ENCODE results near the gene DEPDC1B.
"Not testable (repeated sequence)": the region's sequence is repeated elsewhere in the genome, so short reads cannot be mapped to it uniquely, and the experiment has no call there.

The DEPDC1B gene

DNA sequence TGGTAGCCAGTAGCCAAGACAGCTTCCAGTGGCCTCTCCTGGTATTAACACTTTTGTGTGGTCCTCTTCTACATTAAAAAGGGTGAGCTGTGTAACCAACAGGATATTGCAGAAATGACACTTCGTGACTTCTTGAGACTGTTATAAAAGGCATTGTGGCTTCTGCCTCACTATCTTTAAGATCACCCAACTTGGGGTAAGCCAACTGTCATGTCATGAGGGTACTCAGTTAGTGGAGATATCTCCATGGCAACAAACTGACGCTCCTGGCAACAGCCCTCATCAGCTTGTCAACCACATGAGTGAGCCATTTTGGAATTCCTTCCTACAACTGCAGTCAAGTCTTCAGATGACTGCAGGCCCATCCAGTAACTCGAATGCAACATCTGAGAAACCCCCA lies 121.7 kb downstream of the DEPDC1B start:
- no peak for DNase-seq

DNA sequence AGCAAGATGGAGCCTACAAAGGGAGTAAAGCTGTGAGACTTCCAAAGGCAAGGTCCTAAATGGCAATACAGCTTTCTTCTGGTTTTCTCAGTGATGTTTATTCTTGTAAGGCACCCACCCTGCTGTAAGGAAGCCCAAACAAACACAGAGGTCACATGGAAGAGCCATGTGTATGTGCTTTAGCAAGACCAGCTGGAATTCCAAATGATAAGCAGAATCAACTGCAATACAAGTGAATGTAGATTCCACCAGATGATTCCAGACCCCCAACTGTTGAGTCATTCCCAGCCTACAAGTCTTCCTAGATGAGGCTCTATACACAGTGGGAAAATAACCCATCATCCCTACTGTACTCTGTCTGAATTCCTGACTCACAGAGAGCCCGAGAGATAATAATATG lies 122.8 kb downstream of the DEPDC1B start:
- DNase-seq, result no peak

DNA sequence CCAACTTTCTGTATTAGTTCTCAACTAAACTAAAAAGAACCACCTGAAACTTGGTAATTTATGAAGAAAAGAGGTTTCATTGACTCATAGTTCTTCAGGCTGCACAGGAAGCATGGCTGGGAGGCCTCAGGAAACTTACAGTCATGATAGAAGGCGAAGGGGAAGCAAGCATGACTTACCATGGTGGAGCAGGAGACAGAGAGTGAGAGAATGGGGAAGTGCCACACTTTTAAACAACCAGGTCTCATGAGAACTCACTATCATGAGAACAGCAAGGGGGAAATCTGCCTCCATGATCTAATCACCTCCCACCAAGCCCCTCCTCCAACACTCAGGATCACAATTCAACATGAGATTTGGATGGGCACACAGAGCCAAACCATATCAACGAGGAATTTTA lies 123.5 kb downstream of the DEPDC1B start:
- DNase-seq, result no peak

DNA sequence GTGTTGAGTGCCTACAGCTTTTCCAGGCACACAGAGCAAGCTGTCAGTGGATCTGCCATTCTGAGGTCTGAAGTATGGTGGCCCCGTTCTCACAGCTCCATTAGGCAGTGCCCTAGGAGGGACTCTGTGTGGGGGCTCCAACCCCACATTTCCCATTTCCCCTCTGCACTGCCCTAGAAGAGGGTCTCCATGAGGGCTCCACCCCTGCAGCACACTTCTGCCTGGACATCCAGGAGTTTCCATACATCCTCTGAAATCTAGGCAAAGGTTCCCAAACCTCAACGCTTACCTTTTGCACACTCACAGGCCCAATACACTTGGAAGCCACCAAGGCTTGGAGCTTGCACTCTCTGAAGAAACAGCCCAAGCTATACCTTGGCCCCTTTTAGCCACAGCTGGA lies 131.3 kb downstream of the DEPDC1B start:
- no peak for DNase-seq

DNA sequence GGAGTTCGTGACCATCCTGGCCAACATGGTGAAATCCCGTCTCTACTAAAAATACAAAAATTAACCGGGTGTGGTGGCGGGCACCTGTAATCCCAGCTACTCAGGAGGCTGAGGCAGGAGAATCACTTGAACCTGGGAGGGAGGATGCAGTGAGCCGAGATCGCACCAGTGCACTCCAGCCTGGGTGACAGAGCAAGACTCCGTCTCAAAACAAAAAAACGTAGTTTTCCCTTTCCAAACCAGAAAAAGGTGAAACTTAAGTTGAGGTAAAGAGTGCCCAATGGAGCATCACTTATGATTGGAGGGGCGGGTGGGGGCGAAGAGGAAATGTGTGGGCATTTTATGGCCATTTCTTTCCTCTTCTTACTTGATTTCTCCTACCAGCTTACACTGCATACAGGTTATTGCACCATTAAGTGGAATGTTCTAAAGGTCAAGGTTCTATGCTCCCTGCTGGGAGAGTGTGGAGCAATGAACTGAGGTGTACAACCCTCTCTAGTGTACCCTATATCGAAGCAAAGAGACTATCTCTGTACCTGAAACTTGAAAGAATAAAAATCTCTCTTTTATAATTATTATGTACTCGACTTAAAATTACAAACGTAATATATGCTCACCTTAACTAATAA lies 136.2 kb downstream of the DEPDC1B start:
- no peak for DNase-seq

DNA sequence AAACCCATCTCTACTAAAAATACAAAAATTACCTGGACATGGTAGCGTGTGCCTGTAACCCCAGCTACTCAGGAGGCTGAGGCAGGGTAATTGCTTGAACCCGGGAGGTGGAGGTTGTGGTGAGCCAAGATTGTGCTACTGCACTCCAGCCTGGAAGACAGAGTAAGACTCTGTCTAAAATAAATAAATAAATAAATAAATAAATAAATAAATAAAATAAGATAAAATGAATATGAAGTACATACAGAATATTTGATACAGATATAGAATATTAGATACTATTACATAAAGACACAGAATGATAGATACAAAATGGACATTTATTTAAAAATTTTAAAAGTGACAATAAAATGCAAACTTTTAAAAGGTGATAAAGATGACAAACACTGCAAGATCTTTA lies 146.7 kb downstream of the DEPDC1B start:
- DNase-seq, result not testable (repeated sequence)

DNA sequence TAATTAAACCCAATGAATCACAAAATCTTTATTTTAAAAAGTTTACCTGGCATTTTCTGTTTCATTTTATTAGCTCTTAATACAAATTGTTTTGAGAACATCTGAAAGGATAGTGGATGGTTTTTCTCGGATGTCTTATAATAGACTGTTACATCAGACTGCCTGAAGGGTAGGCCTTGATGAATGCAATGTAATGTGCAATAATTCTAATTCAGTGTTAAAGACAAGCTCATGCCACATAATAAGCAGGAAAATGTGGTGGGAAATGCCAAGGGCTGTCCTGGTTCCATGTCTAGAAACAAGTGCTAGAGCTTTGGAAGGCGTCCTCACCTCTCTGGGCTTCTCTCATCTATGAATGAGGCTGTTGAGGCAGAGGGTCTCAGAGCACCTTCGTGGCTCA lies 148.1 kb downstream of the DEPDC1B start:
- no peak for DNase-seq

DNA sequence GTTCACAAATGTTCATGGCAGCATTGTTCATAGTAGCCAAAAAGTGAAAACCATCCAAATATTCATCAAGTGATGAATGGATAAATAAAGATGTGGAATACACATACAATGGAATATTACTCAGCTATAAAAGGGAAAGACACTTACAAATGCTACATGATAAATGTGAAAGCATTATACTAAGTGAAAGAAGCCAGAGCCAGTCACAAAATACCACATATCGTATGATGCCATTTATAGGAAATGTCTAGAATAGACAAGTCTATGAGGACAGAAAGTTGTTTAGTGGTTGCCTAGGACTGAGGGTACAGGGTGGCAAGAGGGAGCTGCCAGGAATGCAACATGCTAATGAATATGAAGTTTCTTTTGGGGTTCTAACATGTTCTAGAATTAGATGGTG lies 148.7 kb downstream of the DEPDC1B start:
- no peak for DNase-seq

DNA sequence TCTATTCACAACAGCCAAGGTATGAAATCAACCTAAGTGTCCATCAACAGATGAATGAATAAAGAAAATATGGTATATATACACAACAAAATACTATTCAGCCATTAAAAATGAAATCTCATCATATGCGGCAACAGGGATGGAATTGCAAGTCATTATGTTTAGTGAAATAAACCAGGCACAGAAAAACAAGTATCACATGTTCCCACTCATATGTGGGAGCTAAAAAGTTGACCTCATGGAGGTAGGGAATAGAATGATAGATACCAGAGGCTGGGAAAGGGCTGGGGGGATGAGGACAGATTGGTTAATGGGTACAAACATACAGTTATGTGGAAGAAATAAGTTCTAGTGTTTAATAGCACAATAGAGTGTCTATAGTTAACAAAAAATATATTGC lies 149.7 kb downstream of the DEPDC1B start:
- DNase-seq, result no peak

DNA sequence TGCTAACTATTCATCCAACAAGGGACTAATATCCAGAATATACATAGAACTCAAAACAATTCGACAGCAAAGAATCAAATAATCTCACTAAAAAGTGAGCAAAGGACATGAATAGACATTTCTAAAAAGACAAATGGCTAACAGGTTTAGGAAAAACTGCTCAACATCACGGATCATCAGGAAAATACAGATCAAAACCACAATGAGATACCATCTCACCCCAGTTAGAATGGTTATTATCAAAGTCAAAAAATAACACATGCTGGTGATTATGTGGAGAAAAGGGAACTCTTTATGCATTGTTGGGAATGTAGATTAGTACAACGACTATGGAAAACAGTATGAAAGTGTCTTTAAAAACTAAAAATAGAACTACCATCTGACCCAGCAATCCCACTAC lies 150.1 kb downstream of the DEPDC1B start:
- DNase-seq, result no peak

Measured in DMS153 (cell line).